ENCODE measurements around the gene TPGS1. TPM values are rescaled to one million over a fixed set of nuclear protein-coding genes. Genes with fewer than 3 reads are reported as not detected.

Gene TPGS1
- total RNA-seq, 1 donor from 2014 or later, result 89.2 TPM

DNA sequence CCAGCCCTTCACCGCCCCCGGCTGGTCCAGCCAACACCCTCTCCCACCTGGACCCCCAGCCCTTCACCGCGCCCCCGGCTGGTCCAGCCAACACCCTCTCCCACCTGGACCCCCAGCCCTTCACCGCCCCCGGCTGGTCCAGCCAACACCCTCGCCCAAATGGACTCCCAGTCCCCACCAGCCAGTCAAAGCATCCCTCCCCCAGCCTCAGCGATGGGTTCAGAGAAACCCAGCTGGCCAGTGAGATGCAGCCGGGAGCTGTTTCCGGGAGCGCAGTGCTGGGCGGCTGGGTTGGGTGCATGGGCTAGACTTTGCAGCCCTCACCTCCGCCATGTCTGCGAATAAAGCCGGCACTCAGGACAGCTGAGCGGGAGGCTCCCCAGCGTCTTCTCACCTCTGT lies 17.7 kb downstream of the TPGS1 start:
- Histone ChIP-seq H3K4me3 (no peak overlapping the region), H3K4me1 (peaks cover 0 to 2% of the 10 kb centered on the region in 2 donors), H3K27ac (no peak overlapping the region), H3K27me3 (no peaks in the 10 kb centered on the region), H3K36me3 (peaks cover 2 to 6% of the 10 kb centered on the region in 2 donors), H3K9me3 (no peaks in the 10 kb centered on the region)
- TF ChIP-seq, protein P1, sequence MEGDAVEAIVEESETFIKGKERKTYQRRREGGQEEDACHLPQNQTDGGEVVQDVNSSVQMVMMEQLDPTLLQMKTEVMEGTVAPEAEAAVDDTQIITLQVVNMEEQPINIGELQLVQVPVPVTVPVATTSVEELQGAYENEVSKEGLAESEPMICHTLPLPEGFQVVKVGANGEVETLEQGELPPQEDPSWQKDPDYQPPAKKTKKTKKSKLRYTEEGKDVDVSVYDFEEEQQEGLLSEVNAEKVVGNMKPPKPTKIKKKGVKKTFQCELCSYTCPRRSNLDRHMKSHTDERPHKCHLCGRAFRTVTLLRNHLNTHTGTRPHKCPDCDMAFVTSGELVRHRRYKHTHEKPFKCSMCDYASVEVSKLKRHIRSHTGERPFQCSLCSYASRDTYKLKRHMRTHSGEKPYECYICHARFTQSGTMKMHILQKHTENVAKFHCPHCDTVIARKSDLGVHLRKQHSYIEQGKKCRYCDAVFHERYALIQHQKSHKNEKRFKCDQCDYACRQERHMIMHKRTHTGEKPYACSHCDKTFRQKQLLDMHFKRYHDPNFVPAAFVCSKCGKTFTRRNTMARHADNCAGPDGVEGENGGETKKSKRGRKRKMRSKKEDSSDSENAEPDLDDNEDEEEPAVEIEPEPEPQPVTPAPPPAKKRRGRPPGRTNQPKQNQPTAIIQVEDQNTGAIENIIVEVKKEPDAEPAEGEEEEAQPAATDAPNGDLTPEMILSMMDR (IDR thresholded peaks at IDR 0.05), result no peak
- DNase-seq (ENCODE audit: low spot score in 2 of 2), result no peak
- intact Hi-C loops (cut with DNase I), result no loop called here

DNA sequence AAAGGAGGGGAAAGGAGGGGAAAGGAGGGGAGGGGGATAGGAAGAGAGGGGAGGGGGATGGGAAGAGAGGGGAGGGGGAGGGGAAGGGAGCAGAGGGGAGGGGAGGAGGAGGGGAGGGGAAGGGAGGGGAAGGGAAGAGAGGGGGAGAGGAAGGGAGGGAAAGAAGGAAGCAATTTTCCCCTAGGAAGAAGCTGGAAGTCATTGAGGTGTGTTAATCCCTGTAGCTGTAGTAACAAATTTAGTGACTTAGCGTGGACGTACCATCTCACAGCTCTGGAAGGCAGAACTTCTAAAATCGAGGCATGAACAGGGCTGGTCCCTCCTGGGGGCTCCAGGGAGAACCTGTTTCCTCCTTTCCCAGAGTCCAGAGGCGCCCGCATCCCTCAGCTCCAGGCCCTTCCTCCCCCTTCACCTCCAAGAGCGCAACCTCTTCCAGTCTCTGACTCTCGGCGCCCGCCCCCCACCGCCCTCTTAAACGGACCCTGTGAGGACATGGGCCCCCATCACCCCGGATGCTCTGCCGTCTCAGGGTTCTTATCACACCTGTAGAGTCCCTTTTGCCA lies 18.6 kb downstream of the TPGS1 start:
- Histone ChIP-seq H3K36me3 (no peaks in the 10 kb centered on the region), H3K4me1 (peaks cover 0 to 2% of the 10 kb centered on the region in 2 donors), H3K27me3 (no peaks in the 10 kb centered on the region), H3K9me3 (no peaks in the 10 kb centered on the region), H3K27ac (no peak overlapping the region), H3K4me3 (no peak overlapping the region)
- DNase-seq (ENCODE audit: low spot score in 2 of 2), result no peak
- intact Hi-C loops (cut with DNase I), result no loop called here
- TF ChIP-seq, protein P1 (IDR thresholded peaks at IDR 0.05), result no peak

DNA sequence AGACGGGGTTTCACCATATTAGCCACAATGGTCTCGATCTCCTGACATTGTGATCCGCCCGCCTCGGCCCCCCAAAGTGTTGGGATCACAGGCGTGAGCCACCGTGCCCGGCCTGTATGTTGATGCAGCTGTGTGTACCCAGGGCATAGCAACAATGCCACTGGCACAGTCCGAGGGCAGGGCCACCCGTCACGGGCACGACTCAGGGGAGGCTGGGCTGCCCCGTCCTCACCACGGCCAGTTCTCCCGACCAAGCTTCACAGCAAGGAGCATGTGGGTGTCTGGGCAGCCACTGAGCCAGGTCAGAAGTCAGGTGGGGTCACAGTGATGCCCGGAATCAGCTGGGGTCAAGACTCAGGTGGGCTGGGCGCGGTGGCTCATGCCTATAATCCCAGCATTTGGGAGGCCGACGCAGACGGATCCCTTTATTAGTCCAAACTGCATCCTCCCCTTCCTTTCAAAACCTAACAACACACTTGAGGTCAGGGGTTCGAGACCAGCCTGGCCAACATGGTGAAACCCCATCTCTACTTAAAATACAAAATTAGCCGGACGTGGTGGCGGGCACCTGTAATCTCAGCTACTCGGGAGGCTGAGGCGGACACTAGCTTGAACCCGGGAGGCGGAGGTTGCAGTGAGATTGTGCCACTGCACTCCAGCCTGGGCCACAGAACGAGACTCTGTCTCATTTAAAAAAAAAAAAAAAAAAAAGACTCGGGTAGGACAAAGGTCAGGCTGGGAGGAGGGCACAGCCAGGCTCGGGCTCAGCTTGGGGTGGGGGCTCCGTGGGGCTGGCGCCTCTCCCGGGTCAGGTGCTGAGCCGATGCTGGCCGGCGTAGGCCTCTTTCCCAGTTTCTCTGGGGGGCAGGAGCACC lies 23.1 kb downstream of the TPGS1 start:
- TF ChIP-seq, protein P1 (IDR thresholded peaks at IDR 0.05), result no peak
- DNase-seq (ENCODE audit: low spot score in 2 of 2), result no peak
- Histone ChIP-seq H3K27me3 (no peaks in the 10 kb centered on the region), H3K36me3 (peaks cover 5% of the 10 kb centered on the region in 2 donors), H3K4me3 (peak overlapping the region; percentile 91 to 99), H3K27ac (peak overlapping the region; percentile 88 to 95), H3K4me1 (peaks cover 16 to 21% of the 10 kb centered on the region in 2 donors), H3K9me3 (no peaks in the 10 kb centered on the region)
- intact Hi-C loops (cut with DNase I), result loop anchor here (1.0 to 2.0 kb wide), 3 partner anchors 23 to 266 kb away; partner anchors contain the start of genes BSG, PTBP1 and TPGS1

DNA sequence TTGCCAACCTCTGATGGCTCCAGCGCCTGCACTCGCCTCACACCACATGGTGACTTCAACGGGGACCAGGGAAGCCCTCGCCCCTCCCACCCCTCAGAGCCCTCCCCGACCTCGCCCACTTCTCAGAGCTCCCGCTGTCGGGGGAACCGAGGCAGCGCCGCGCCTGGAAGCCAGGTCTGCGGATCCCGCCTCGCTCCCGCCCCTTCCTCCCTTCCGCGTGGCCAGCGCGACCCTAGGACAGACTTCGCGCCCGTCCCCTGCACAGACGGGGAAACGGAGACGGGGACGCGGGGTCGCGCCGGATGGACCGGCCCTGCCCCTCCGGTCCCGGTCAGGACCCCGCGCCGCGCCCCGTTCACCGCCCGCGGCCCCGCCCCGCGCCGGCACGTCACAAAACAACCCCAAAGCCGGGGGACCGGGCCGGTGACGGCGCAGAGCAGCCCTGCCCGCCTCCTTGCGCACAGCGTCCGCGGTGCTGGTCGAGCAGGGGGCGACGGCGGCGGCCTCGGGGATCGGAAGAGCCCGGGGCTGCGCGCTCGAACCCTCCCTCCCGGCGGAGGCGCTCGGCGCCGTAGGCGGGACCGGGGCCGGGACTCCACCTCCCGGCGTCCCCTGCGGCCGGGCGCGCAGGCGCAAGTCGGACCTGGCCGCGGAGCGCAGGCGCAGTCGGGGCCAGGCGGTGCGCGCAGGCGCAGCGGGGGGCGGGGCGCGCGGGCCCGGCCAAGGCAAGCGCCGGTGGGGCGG lies 23.9 kb downstream of the TPGS1 start:
- peak in 1 of 2 donors; percentile 89 for DNase-seq (ENCODE audit: low spot score in 2 of 2)
- intact Hi-C loops (cut with DNase I), result loop anchor here (1.0 to 2.0 kb wide), 3 partner anchors 24 to 266 kb away; partner anchors contain the start of genes BSG, PTBP1 and TPGS1
- Histone ChIP-seq H3K9me3 (no peaks in the 10 kb centered on the region), H3K36me3 (peaks cover 12 to 13% of the 10 kb centered on the region in 2 donors), H3K27ac (peak overlapping the region; percentile 88 to 95), H3K4me3 (peak overlapping the region; percentile 91 to 99), H3K27me3 (no peaks in the 10 kb centered on the region), H3K4me1 (peaks cover 16 to 24% of the 10 kb centered on the region in 2 donors)
- TF ChIP-seq, protein P1 (IDR thresholded peaks at IDR 0.05), result peak in 1 of 3 experiments; percentile 6

DNA sequence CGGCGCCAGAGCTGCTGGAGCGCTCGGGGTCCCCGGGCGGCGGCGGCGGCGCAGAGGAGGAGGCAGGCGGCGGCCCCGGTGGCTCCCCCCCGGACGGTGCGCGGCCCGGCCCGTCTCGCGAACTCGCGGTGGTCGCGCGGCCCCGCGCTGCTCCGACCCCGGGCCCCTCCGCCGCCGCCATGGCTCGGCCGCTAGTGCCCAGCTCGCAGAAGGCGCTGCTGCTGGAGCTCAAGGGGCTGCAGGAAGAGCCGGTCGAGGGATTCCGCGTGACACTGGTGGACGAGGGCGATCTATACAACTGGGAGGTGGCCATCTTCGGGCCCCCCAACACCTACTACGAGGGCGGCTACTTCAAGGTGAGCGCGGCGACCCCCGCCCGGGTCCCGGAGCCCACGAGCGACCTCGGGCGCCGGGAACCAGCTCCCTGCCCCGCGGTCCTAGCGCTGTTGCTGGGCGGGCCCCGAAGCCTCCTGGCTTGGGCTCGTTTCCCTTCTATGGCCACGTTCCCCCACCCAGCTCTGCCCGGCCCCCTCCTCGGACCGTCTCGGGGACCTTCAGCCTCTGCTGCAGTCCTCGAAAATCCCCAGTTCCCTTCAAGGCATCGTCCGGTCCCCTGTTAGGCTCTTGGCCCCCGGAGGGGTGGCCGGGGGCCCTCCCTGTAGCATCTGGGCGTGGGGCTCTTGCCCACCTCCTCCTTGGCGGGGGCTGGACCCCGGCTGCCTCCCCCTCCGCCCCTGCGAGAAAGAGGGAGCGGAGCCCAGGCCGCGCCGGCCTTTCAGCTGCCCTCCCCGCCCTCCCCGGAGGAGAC lies 24.7 kb downstream of the TPGS1 start, which contains the start of gene CDC34:
CDC34 (plus strand) TSS at position 8 of the 808 bp plus-strand sequence; CDS start at position 180, 172 bp downstream.
- DNase-seq (ENCODE audit: low spot score in 2 of 2), result no peak
- Histone ChIP-seq H3K27me3 (no peaks in the 10 kb centered on the region), H3K36me3 (peaks cover 20 to 21% of the 10 kb centered on the region in 2 donors), H3K4me1 (peaks cover 16 to 24% of the 10 kb centered on the region in 2 donors), H3K9me3 (no peaks in the 10 kb centered on the region), H3K27ac (peak within 1 kb of the TSS; percentile 93 to 95), H3K4me3 (peak within 1 kb of the TSS; percentile 91 to 99)
- intact Hi-C loops (cut with DNase I), result loop anchor here (1.0 to 2.0 kb wide), 3 partner anchors 25 to 265 kb away; partner anchors contain the start of genes BSG, PTBP1 and TPGS1
- TF ChIP-seq, protein P1 (IDR thresholded peaks at IDR 0.05), result no peak

Data from ascending aorta (tissue), 2 donors.